IPS-NIHi7 (cell line): Measurements from ENCODE around the gene PNPLA2.
A peak's percentile ranks its signal among the peaks of the same experiment; 100 is the strongest.

Source experiments
- DNase-seq: peaks from one replicate; pipeline ENCODE4 v3.0.0; 2012; ENCODE audit warnings: mixed read lengths; ENCODE audit errors: extremely low spot score

Gene PNPLA2

DNA sequence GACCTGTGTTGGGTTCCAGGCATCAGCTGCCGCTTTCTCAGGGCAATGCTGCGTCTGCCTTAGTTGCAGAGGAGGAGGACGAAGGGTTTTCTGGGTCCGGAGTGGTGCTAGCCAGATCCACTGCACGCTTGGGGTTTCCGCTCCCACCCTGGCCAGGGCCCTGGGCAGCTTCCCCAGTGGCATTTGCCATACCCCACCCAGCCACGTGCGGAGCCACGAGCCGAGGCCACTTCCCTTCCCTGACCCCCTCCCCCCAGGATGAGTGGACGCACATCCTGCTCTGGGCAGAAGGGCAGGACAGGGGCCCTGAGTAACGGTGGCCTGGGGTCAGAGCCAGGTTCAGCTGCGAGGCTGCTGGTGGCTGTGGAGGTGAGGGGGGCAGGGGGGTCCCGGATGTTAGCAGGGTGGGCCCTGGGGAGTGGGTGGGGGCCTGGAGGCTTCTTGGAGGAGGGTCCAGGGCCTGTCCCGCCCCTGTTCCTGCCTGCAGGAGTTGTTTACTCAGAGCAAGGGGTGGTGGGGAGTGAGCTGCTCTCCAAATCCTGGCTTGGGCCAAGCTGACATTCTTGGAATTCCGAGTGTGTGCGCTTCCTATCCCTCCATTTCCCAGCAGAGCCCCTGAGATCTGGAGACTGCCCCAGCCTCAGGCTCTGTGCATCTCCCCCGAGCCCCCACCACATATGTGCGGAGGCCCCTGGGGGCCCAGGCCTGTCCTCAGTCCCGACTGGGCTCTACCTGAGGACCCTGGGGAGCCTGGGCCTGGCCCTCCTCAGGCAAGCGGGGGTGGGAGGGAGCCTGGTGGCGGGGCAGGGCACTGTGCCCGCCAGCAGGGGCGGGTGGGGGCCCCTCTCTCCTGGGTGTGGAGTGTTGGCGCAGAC lies 25.3 kb downstream of the PNPLA2 start:
- peak; percentile 86 for DNase-seq

- peak; percentile 81 for DNase-seq
Observed at GRCh38 chr11:844693-845644, 26.3 kb downstream of the PNPLA2 start.

- no peak for DNase-seq
Observed at GRCh38 chr11:845872-846495, 27.3 kb downstream of the PNPLA2 start.

- DNase-seq, result no peak
Observed at GRCh38 chr11:846496-847098, 27.9 kb downstream of the PNPLA2 start.

DNA sequence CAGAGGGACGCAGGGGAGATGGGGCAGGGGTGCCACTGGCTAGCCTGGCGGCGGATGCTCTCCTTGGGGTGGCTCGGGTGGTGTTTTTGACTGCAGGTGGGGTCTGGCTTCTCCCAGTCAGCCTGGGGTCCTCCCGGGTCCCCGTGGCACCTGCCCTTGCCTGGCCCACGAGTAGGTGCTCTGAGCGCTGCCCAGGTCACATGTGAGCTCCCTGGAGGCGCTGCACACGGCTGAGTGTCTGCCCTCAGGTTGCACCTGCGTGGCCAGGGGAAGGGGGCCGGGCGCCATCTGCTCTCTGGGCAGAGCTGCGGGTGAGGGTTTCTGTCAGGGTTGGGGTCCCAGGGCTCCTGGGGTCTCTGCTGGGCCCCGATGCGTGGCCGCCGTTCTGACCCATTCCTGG lies 29.2 kb downstream of the PNPLA2 start:
- no peak for DNase-seq

DNA sequence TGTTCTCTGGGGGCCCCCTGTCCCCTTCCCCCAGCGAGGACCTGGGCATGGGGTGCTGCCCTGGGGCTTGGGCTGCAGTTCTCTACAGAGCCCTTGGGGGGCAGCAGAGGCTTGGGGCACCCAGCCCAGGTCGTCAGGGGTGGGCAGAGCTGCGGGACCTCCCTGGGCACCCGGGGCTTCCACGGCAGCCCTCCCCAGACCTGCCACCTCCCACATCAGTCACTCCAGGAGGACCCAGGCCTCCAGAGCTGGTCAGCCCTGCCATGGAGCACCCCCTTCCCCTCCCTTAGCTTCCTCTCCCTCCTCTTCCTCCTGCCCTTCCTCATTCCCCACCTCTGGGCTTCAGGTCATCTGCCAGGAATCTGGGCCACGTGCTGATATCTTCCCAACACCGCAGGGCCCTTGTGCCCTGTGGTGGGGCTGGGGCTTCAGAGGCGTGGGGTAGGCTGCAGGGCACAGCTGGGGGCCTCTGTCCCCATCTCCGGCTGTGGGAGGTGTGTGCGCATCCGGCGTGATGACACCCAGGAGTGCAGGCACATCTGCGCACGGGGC lies 29.7 kb downstream of the PNPLA2 start:
- peak; percentile 74 for DNase-seq

DNA sequence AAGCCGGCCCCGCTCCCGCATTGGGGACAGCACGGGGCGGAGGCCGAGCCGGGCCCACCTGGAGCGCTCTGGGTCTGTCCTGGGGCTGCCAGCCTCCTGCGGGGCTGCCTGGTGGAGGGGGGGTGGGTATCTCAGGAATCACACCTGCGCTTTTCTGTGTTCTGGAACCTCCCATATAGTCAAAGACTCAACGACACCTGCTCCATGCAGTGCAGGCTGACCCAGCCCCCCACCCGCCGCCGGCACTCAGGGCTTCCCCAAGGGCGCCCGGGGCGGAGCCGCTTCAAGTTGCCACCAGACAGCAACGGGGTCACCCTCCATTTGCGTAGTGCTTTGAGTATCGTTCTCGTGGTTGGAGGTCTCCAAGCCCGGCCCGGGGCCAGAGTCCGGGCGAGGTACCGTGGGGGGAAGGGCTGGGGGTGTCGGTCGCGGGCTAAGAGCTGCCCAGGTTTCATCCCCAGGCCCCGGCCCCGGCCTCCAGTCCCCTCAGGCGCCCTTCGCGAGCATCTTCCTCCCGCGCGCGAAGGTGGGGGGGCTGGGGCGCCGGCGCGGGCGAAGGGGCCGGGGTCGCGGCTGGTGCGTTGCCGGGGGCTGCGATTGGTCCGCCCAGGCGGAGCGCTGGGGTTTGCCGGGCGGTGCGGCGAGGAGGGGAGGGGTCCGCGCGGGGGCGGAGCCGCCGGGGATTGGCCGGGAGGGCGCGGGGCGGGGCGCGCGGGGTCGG lies 30.6 kb downstream of the PNPLA2 start:
- peak; percentile 91 for DNase-seq

DNA sequence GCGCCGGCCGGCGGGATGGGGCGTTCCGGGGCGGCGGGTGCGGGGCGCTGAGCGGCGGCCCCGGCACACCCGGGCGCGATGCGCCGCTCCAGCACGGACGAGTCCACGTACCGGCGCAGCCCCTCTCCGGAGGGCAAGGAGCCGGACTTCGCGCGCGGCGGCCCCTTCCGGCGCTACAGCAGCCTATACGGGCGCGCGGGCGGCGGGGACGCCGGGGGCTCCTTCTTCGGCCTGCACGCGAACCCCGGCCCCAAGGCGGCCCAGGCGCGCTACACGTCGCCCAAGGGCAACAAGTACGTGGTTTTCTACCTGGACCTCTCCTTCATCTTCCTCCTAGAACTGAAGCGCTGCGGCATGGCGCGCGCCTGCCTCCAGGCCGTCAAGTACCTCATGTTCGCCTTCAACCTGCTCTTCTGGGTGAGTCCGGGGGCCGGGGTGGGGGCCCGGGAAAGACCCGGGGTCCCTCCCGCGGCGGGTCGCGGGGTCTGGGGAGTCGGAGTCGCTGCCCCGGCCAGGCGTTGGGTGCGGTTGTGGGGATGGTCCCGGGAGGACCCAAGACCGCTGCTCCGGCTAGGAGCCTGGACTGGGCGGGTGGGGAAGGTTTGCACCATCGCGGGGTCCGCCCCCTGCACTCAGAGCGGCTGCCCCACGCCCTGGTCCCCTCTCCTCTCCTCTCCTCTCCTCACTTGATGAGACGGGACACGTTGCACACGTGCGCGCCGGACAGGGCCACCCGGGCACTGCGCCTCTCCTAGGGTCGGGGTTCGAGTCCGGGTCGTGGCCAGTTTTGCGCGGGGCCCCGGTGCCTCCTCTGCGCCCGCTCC lies 31.4 kb downstream of the PNPLA2 start:
- DNase-seq, result no peak

GRCh38 chr11:850775-851763 lies 32.4 kb downstream of the PNPLA2 start:
- DNase-seq, result peak; percentile 69

- DNase-seq, result no peak
Observed at GRCh38 chr11:852762-853161, 34.0 kb downstream of the PNPLA2 start.

- no peak for DNase-seq
Observed at GRCh38 chr11:853682-854448, 35.2 kb downstream of the PNPLA2 start.

GRCh38 chr11:854601-855329 lies 36.1 kb downstream of the PNPLA2 start:
- no peak for DNase-seq

- DNase-seq, result no peak
Observed at GRCh38 chr11:855330-855674, 36.6 kb downstream of the PNPLA2 start.

DNA sequence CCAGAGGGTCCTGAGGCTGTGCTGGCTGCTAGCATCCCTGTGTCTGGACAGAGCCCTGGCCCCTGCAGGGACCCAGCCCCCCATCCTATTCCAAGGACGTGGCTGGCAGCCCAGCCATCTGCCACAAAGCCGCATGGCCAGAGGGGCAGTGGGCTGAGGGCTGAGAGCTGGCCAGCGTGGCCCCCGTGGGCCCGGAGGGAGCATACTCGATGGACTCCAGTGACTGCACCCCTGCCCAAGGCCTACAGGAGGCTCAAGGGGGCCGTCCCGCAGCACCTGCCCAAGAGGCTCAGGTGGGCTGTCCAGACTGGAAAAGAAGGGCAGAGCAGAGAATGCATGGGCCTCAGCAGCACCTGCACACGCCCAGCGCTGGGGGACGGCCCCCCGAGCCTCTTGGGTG lies 37.1 kb downstream of the PNPLA2 start:
- no peak for DNase-seq

DNA sequence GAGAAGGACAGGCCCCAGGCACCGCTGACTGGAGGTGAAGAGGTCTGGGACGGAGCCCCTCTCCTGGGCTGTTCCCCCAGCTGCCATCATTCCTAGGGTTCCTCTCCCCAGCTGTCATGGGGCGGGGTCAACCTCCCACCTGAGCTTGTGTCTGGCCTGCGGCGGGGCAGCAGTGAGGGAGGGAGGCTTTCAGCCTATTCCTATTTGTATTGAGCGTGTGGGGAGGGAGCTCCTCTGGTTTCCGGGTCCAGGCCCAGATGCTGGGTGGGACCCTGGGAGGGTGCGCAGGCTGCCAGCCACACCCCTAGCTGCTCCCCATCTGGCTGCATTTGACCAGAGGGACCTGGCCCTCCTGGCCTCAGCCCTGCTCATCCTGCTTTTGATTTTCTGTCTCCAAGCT lies 37.7 kb downstream of the PNPLA2 start:
- no peak for DNase-seq

GRCh38 chr11:858053-858761 lies 39.5 kb downstream of the PNPLA2 start:
- DNase-seq, result no peak
